ENCODE data around the gene DEAF1.

GRCh38 chr11:714436-714835, 19.4 kb upstream of the DEAF1 start:
- TF ChIP-seq CTCF (conservative IDR thresholded peaks at IDR 0.05 in 1 of 2, IDR thresholded peaks at IDR 0.05 in 1 of 2; ENCODE audit: low read depth in 1 of 2, low read length in 2 of 2): no peak
- TF ChIP-seq EZH2 (IDR thresholded peaks at IDR 0.05; ENCODE audit: low read length, missing control alignments): no peak

Measured in fibroblast of lung (primary cell).